HG02642 (cell line): ENCODE data around the gene RANBP9.
A peak's percentile ranks its signal among the peaks of the same experiment; 100 is the strongest.

Experiments used
- ATAC-seq: cut with Tn5 transposase; IDR thresholded peaks from one replicate; pipeline ENCODE4 v1.9.1; 2021; ENCODE audit warnings: mild to moderate bottlenecking; ENCODE audit not compliant: unreplicated experiment, poor library complexity

Gene RANBP9

GRCh38 chr6:13711733-13712598, at the start of gene RANBP9:
Gene RANBP9 (minus strand): TSS chr6:13711835. CDS start chr6:13711505, 330 bp downstream.
- ATAC-seq = peak; percentile 81

- no peak for ATAC-seq
Observed at GRCh38 chr6:13760307-13761304, 49.0 kb upstream of the RANBP9 start.

GRCh38 chr6:13759025-13759424, 47.4 kb upstream of the RANBP9 start:
- no peak for ATAC-seq

GRCh38 chr6:13754644-13755043, 43.0 kb upstream of the RANBP9 start:
- no peak for ATAC-seq

GRCh38 chr6:13743736-13744127, 32.1 kb upstream of the RANBP9 start:
- no peak for ATAC-seq

GRCh38 chr6:13742961-13743735, 31.5 kb upstream of the RANBP9 start:
- ATAC-seq = no peak

- no peak for ATAC-seq
Observed at GRCh38 chr6:13741365-13741764, 29.7 kb upstream of the RANBP9 start.

GRCh38 chr6:13735031-13735430, 23.4 kb upstream of the RANBP9 start:
- ATAC-seq = no peak

- ATAC-seq = no peak
Observed at GRCh38 chr6:13733178-13733887, 21.7 kb upstream of the RANBP9 start.

- ATAC-seq = no peak
Observed at GRCh38 chr6:13730704-13731103, 19.1 kb upstream of the RANBP9 start.

- ATAC-seq = no peak
Observed at GRCh38 chr6:13729891-13730290, 18.3 kb upstream of the RANBP9 start.

GRCh38 chr6:13725570-13725969, 13.9 kb upstream of the RANBP9 start:
- no peak for ATAC-seq

GRCh38 chr6:13725052-13725451, 13.4 kb upstream of the RANBP9 start:
- ATAC-seq = no peak

- ATAC-seq = no peak
Observed at GRCh38 chr6:13724182-13724581, 12.5 kb upstream of the RANBP9 start.

- ATAC-seq = no peak
Observed at GRCh38 chr6:13722880-13723279, 11.2 kb upstream of the RANBP9 start.

GRCh38 chr6:13718123-13718458, 6.5 kb upstream of the RANBP9 start:
- no peak for ATAC-seq

GRCh38 chr6:13716955-13717295, 5.3 kb upstream of the RANBP9 start:
- no peak for ATAC-seq

GRCh38 chr6:13716225-13716954, 4.8 kb upstream of the RANBP9 start:
- ATAC-seq = no peak

- no peak for ATAC-seq
Observed at GRCh38 chr6:13715444-13715883, 3.8 kb upstream of the RANBP9 start.
